NCI-H146 treated with DMSO at 0.1 percent for 48 hours (cell line): ENCODE results near the gene CDC42.
A peak's percentile ranks its signal among the peaks of the same experiment; 100 is the strongest.
"Not testable (repeated sequence)": the region's sequence is repeated elsewhere in the genome, so short reads cannot be mapped to it uniquely, and the experiment has no call there.

Experiments used
- DNase-seq: peaks from one replicate; lab custom pipeline; 2025; ENCODE audit not compliant: unreplicated experiment; lab: John Stamatoyannopoulos, UW

CDC42 gene

GRCh38 chr1:22074803-22075202 lies 22.3 kb downstream of the CDC42 start:
- DNase-seq = no peak

GRCh38 chr1:22075718-22076117 lies 23.2 kb downstream of the CDC42 start:
- DNase-seq = no peak

- DNase-seq = no peak
Measured at GRCh38 chr1:22076346-22076745, 23.8 kb downstream of the CDC42 start.

- peak; percentile 50 for DNase-seq
Measured at GRCh38 chr1:22077728-22078127, 25.2 kb downstream of the CDC42 start.

GRCh38 chr1:22078133-22078532 lies 25.6 kb downstream of the CDC42 start:
- DNase-seq = no peak

GRCh38 chr1:22080191-22080590 lies 27.7 kb downstream of the CDC42 start:
- DNase-seq = no peak

- DNase-seq = no peak
Measured at GRCh38 chr1:22088331-22088730, 35.8 kb downstream of the CDC42 start.

GRCh38 chr1:22089134-22089571 lies 36.6 kb downstream of the CDC42 start:
- no peak for DNase-seq

GRCh38 chr1:22089787-22090186 lies 37.3 kb downstream of the CDC42 start:
- no peak for DNase-seq

- no peak for DNase-seq
Measured at GRCh38 chr1:22090867-22091266, 38.4 kb downstream of the CDC42 start.

GRCh38 chr1:22092026-22092768 lies 39.7 kb downstream of the CDC42 start:
- not testable (repeated sequence) for DNase-seq

- DNase-seq = no peak
Measured at GRCh38 chr1:22093513-22093912, 41.0 kb downstream of the CDC42 start.

GRCh38 chr1:22096036-22096435 lies 43.5 kb downstream of the CDC42 start:
- DNase-seq = no peak

- no peak for DNase-seq
Measured at GRCh38 chr1:22096463-22096862, 44.0 kb downstream of the CDC42 start.

- DNase-seq = no peak
Measured at GRCh38 chr1:22098752-22099151, 46.2 kb downstream of the CDC42 start.

GRCh38 chr1:22100168-22100567 lies 47.7 kb downstream of the CDC42 start:
- DNase-seq = no peak

- no peak for DNase-seq
Measured at GRCh38 chr1:22101199-22101598, 48.7 kb downstream of the CDC42 start.

- no peak for DNase-seq
Measured at GRCh38 chr1:22101995-22102394, 49.5 kb downstream of the CDC42 start.

GRCh38 chr1:22102746-22103145 lies 50.2 kb downstream of the CDC42 start:
- no peak for DNase-seq

- no peak for DNase-seq
Measured at GRCh38 chr1:22104094-22104493, 51.6 kb downstream of the CDC42 start.

- DNase-seq = no peak
Measured at GRCh38 chr1:22104865-22105437, 52.4 kb downstream of the CDC42 start.

- peak; percentile 8 for DNase-seq
Measured at GRCh38 chr1:22105611-22106207, 53.2 kb downstream of the CDC42 start.
